H1 (cell line): ENCODE data around the gene FECH. TPM values are rescaled to one million over a fixed set of nuclear protein-coding genes. Genes with fewer than 3 reads are reported as not detected.

Experiments
- CTCF ChIA-PET: fragments of 300-600 bp; sonication (Branson Sonifier 250); formaldehyde crosslinking; loops from one replicate; lab custom pipeline; 2021; ENCODE audit not compliant: partially characterized antibody; lab: Charles Lee
- POLR2A ChIA-PET: fragments of 300-600 bp; sonication (Branson Sonifier 250); formaldehyde crosslinking; loops from one replicate; lab custom pipeline; 2021; ENCODE audit warnings: inconsistent platforms; ENCODE audit not compliant: partially characterized antibody; lab: Charles Lee
- DNase-seq, 2 experiments: peaks; one replicate each; pipeline versions ENCODE4 v3.0.0 to v3.0.0-alpha.2; 2010 to 2022; ENCODE audit warnings: low spot score in 2 of 2, low read depth in 1 of 2, mixed read lengths in 1 of 2
- FAIRE-seq: peaks from 2 replicates; lab custom pipeline; 2011; peaks lifted over from hg19 to GRCh38; lab: Jason Lieb, UNC
- H2AFZ ChIP-seq: 2 replicates; pipeline ENCODE4 v1.8.1; 2012; ENCODE audit warnings: low read length, inconsistent platforms
- H2AK5ac ChIP-seq: 2 replicates; pipeline ENCODE4 v1.6.1; 2013; ENCODE audit warnings: low read depth, low read length
- H2BK120ac ChIP-seq: replicated peaks from 2 replicates; pipeline ENCODE3; 2013; ENCODE audit warnings: low read depth, low read length, inconsistent platforms
- H2BK12ac ChIP-seq: 2 replicates; pipeline ENCODE4 v1.6.1; 2013; ENCODE audit warnings: low read depth, low read length
- H2BK15ac ChIP-seq: 2 replicates; pipeline ENCODE4 v1.6.1; 2013; ENCODE audit warnings: low read length
- H2BK20ac ChIP-seq: 2 replicates; pipeline ENCODE4 v1.6.1; 2013; ENCODE audit warnings: low read length
- H2BK5ac ChIP-seq: 2 replicates; pipeline ENCODE4 v1.6.1; 2013; ENCODE audit warnings: low read depth, low read length
- H3K14ac ChIP-seq: 2 replicates; pipeline ENCODE4 v1.6.1; 2013; ENCODE audit warnings: inconsistent platforms; ENCODE audit not compliant: insufficient read length
- H3K18ac ChIP-seq: 2 replicates; pipeline ENCODE4 v1.6.1; 2013; ENCODE audit warnings: low read length; ENCODE audit errors: extremely low read depth
- H3K23ac ChIP-seq: 2 replicates; pipeline ENCODE4 v1.6.1; 2013; ENCODE audit warnings: inconsistent platforms; ENCODE audit not compliant: insufficient read length
- H3K23me2 ChIP-seq: 2 replicates; pipeline ENCODE4 v1.6.1; 2013; ENCODE audit warnings: low read depth, low read length
- H3K27ac ChIP-seq: 2 replicates; pipeline ENCODE4 v1.6.1; 2011; ENCODE audit warnings: low read depth, low read length, inconsistent platforms
- H3K27me3 ChIP-seq, 4 experiments: replicated peaks in 1 of 4; 1 replicate in 1 of 4; 2 replicates in 3 of 4; pipeline versions ENCODE4 v1.6.1 to v1.8.1; 2011 to 2013; ENCODE audit warnings: low read length in 3 of 4, mild to moderate bottlenecking in 3 of 4, inconsistent platforms in 2 of 4, mixed read lengths in 2 of 4, moderate library complexity in 1 of 4; ENCODE audit not compliant: control insufficient read depth in 3 of 4, insufficient read depth in 3 of 4; ENCODE audit errors: extremely low read depth in 1 of 4
- H3K36me3 ChIP-seq, 4 experiments: 2 replicates each; pipeline versions ENCODE4 v1.6.1 to v1.8.1; 2011 to 2013; ENCODE audit warnings: mild to moderate bottlenecking in 4 of 4, low read length in 3 of 4, moderate library complexity in 2 of 4, control low read depth in 1 of 4, inconsistent platforms in 1 of 4; ENCODE audit not compliant: insufficient read depth in 4 of 4, control insufficient read depth in 2 of 4
- H3K4ac ChIP-seq: replicated peaks from 2 replicates; pipeline ENCODE3; 2013; ENCODE audit warnings: low read length, low read depth, mixed read lengths, inconsistent platforms; ENCODE audit not compliant: insufficient read length
- H3K4me1 ChIP-seq, 4 experiments: replicated peaks in 1 of 4; 1 replicate in 1 of 4; 2 replicates in 3 of 4; pipeline versions ENCODE4 v1.6.1 to v1.8.1; 2011 to 2013; ENCODE audit warnings: low read length in 3 of 4, inconsistent platforms in 2 of 4, mixed read lengths in 1 of 4; ENCODE audit not compliant: insufficient read depth in 4 of 4, control insufficient read depth in 3 of 4
- H3K4me2 ChIP-seq, 2 experiments: 2 replicates each; pipeline versions ENCODE4 v1.6.1 to v1.8.1; 2011 to 2013; ENCODE audit warnings: low read depth in 2 of 2, low read length in 2 of 2, control low read depth in 1 of 2, inconsistent platforms in 1 of 2, mild to moderate bottlenecking in 1 of 2; ENCODE audit not compliant: insufficient read depth in 1 of 2
- H3K4me3 ChIP-seq, 4 experiments: fragments of 200-600, 300-600 bp in 1 of 4; sonication (generic), shearing (Covaris generic), sonication (Bioruptor Twin) in 1 of 4; 2 replicates each; pipeline versions ENCODE4 v1.5.1 to v1.8.1; 2011 to 2016; ENCODE audit warnings: low read length in 4 of 4, low read depth in 3 of 4, control low read depth in 2 of 4, inconsistent platforms in 2 of 4, mild to moderate bottlenecking in 2 of 4, mixed read lengths in 1 of 4, moderate library complexity in 1 of 4; ENCODE audit not compliant: insufficient read depth in 2 of 4; ENCODE audit errors: extremely low read depth in 1 of 4
- H3K56ac ChIP-seq: replicated peaks from 2 replicates; pipeline ENCODE3; 2013; ENCODE audit warnings: low read depth, mild to moderate bottlenecking, mixed read lengths, low read length, inconsistent platforms; ENCODE audit not compliant: insufficient read length
- H3K79me1 ChIP-seq: 2 replicates; pipeline ENCODE4 v1.6.1; 2013; ENCODE audit warnings: low read depth, low read length, control low read depth
- H3K79me2 ChIP-seq, 2 experiments: 2 replicates each; pipeline versions ENCODE4 v1.6.1 to v1.8.1; 2012 to 2013; ENCODE audit warnings: low read length in 2 of 2, mild to moderate bottlenecking in 2 of 2, inconsistent platforms in 1 of 2; ENCODE audit not compliant: insufficient read depth in 2 of 2, control insufficient read depth in 1 of 2
- H3K9ac ChIP-seq, 4 experiments: replicated peaks in 1 of 4; 1 replicate in 1 of 4; 2 replicates in 3 of 4; pipeline versions ENCODE4 v1.6.1 to v1.8.1; 2011 to 2013; ENCODE audit warnings: low read depth in 3 of 4, low read length in 3 of 4, control low read depth in 2 of 4, mild to moderate bottlenecking in 2 of 4, moderate library complexity in 2 of 4, inconsistent platforms in 1 of 4; ENCODE audit errors: extremely low read depth in 1 of 4
- H3K9me3 ChIP-seq, 2 experiments: 2 replicates each; pipeline versions ENCODE4 v1.6.1 to v1.8.1; 2012 to 2013; ENCODE audit warnings: mild to moderate bottlenecking in 2 of 2, moderate library complexity in 2 of 2, control low read depth in 1 of 2, inconsistent platforms in 1 of 2, low read depth in 1 of 2, low read length in 1 of 2, mixed read lengths in 1 of 2; ENCODE audit not compliant: insufficient read depth in 2 of 2
- H4K20me1 ChIP-seq, 2 experiments: replicated peaks in 1 of 2; 2 replicates each; pipeline versions ENCODE3 to v1.8.1; 2011 to 2013; ENCODE audit warnings: inconsistent platforms in 2 of 2, low read length in 2 of 2, mild to moderate bottlenecking in 1 of 2; ENCODE audit not compliant: insufficient read depth in 2 of 2, control insufficient read depth in 1 of 2
- H4K5ac ChIP-seq: 2 replicates; pipeline ENCODE4 v1.6.1; 2013; ENCODE audit warnings: low read length, low read depth, mixed read lengths, inconsistent platforms; ENCODE audit not compliant: insufficient read length
- H4K8ac ChIP-seq: 2 replicates; pipeline ENCODE4 v1.8.0; 2013; ENCODE audit warnings: mild to moderate bottlenecking, moderate library complexity, low read length, inconsistent platforms; ENCODE audit not compliant: insufficient read depth; ENCODE audit errors: extremely low read depth
- H4K91ac ChIP-seq: replicated peaks from 2 replicates; pipeline ENCODE3; 2013; ENCODE audit warnings: low read length, mixed read lengths, inconsistent platforms; ENCODE audit not compliant: insufficient read length
- CBX5 ChIP-seq: fragments of 300-800, 300-1000 bp; sonication (generic); IDR thresholded peaks from 2 replicates; pipeline ENCODE4 v1.7.1; 2016; ENCODE audit warnings: antibody characterized with exemption, low read length, low read depth
- CBX8 ChIP-seq: fragments of 300-800, 300-1000 bp; sonication (generic); IDR thresholded peaks from 2 replicates; pipeline ENCODE4 v1.7.1; 2016; ENCODE audit warnings: low read depth, low read length, borderline replicate concordance
- HDAC6 ChIP-seq: IDR thresholded peaks from one replicate; pipeline ENCODE4 v1.7.1; 2012; ENCODE audit warnings: low read depth, mild to moderate bottlenecking, inconsistent platforms, low read length, moderate library complexity
- MAX ChIP-seq: IDR thresholded peaks from 2 replicates; pipeline ENCODE4 v1.6.1; 2012; ENCODE audit warnings: inconsistent platforms
- POLR2A ChIP-seq, 2 experiments: IDR thresholded peaks; 1 replicate in 1 of 2; 2 replicates in 1 of 2; pipeline ENCODE4 v1.6.1; 2011; ENCODE audit warnings: low read depth in 2 of 2, low read length in 2 of 2, mild to moderate bottlenecking in 2 of 2; ENCODE audit errors: control extremely low read depth in 1 of 2
- POU5F1 ChIP-seq: IDR thresholded peaks from 2 replicates; pipeline ENCODE4 v1.6.1; 2011; ENCODE audit warnings: low read depth, mild to moderate bottlenecking, low read length, moderate library complexity
- RNF2 ChIP-seq: fragments of 200-900, 300-1000 bp; sonication (generic); IDR thresholded peaks from 2 replicates; pipeline ENCODE4 v1.7.1; 2016; ENCODE audit warnings: borderline replicate concordance, low read depth, mild to moderate bottlenecking, antibody characterized with exemption, low read length; ENCODE audit not compliant: poor library complexity, severe bottlenecking; ENCODE audit errors: missing control alignments
- SIRT6 ChIP-seq: IDR thresholded peaks from one replicate; pipeline ENCODE4 v1.7.1; 2012; ENCODE audit warnings: low read length, inconsistent platforms
- WGBS, 2 experiments: shearing (Covaris generic) in 1 of 2; methylation state at CpG; one replicate each; pipeline versions ENCODE4 v1.1.6 to v1.1.7; 2013 to 2015; ENCODE audit warnings: low lambda C conversion rate in 2 of 2, mixed read lengths in 2 of 2, inconsistent platforms in 1 of 2, low coverage in 1 of 2, missing lambda C conversion rate in 1 of 2; ENCODE audit not compliant: insufficient replicate concordance in 2 of 2, insufficient coverage in 1 of 2, insufficient read length in 1 of 2; ENCODE audit errors: extremely low coverage in 1 of 2, missing lambda C conversion rate in 1 of 2; 5-methylcytosine and 5-hydroxymethylcytosine counted together
- polyA plus RNA-seq, 7 experiments: library from polyadenylated mRNA; depleted of rRNA in 3 of 7; stranded (reverse) in 5 of 7; unstranded in 2 of 7; fragments of >200 nt in 5 of 7; fragments of 200-250 nt in 2 of 7; gene quantifications; 1 replicate in 5 of 7; 2 replicates in 1 of 7; 4 replicates in 1 of 7; pipeline versions ENCODE4 v1.2.1 to v1.2.3, GENCODE V29; 2011 to 2013; ENCODE audit warnings: missing spikeins in 2 of 7, mixed read lengths in 2 of 7
- total RNA-seq: library from RNA; stranded (reverse); fragmentation: NEBNext Ultra II Directional; extraction: Animal tissue kit (Norgen Biotek cat#: 25700); gene quantifications from 2 replicates; pipeline ENCODE4 v1.2.1, GENCODE V29; 2021

Gene FECH
- total and polyA plus RNA-seq, 2 of the 8 experiments (the other 6 are each of a cell fraction or from before 2014, with no cell fraction given) = 13.1 to 26.6 TPM

- Histone ChIP-seq H3K4me3 (no peak overlapping the region), H2AK5ac (no peak overlapping the region), H3K14ac (no peak overlapping the region), H4K8ac (no peak overlapping the region), H2BK5ac (no peak overlapping the region), H3K79me1 (no peaks in the 10 kb centered on the region), H3K23ac (no peak overlapping the region), H3K4me2 (no peak overlapping the region), H3K27me3 (no peaks in the 10 kb centered on the region), H3K4ac (no peak overlapping the region), H3K4me1 (no peaks in the 10 kb centered on the region), H2BK12ac (no peak overlapping the region), H3K79me2 (no peaks in the 10 kb centered on the region), H4K20me1 (no peaks in the 10 kb centered on the region), H2BK15ac (no peak overlapping the region), H4K91ac (no peak overlapping the region), H3K23me2 (no peaks in the 10 kb centered on the region), H4K5ac (no peak overlapping the region), H2BK120ac (no peak overlapping the region), H3K18ac (no peak overlapping the region), H3K56ac (no peak overlapping the region), H3K27ac (no peak overlapping the region), H2BK20ac (no peak overlapping the region), H3K9me3 (no peaks in the 10 kb centered on the region), H3K36me3 (no peaks in the 10 kb centered on the region), H2AFZ (peak overlapping the region; percentile 60; the same call in 1 of the 2 replicates), H3K9ac (no peak overlapping the region)
- ChIA-PET POLR2A (no interaction called here), CTCF (interaction anchor here (0.9 to 2.3 kb wide), 3 partner anchors 11 to 85 kb away, joined by 3 to 14 read pairs (median 3); no protein-coding TSS in a partner anchor)
- 58% methylated on average over 4 of the region's 4 CpGs; no CpG with 5 or more reads in 1 of the 2 experiments for WGBS, 2 experiments
- DNase-seq = no peak
- FAIRE-seq = no peak
- TF ChIP-seq CBX8 = no peak
- TF ChIP-seq POU5F1 = no peak
- TF ChIP-seq CBX5 = no peak
- no peak for TF ChIP-seq SIRT6
- no peak for TF ChIP-seq HDAC6
- no peak for TF ChIP-seq MAX
- TF ChIP-seq RNF2 = no peak
- TF ChIP-seq POLR2A (IDR thresholded peaks at IDR 0.05; ENCODE audit: control extremely low read depth in 1 of 2, low read depth in 2 of 2, low read length in 2 of 2) = no peak
These were observed 44.4 kb downstream of the FECH start for GRCh38 chr18:57542126-57542525.
